Endothelial cell of umbilical vein (primary cell): ENCODE data around the gene TMEM158. TPM values are rescaled to one million over a fixed set of nuclear protein-coding genes. Genes with fewer than 3 reads are reported as not detected.
A peak's percentile ranks its signal among the peaks of the same experiment; 100 is the strongest.

Experiments
- BruUV-seq: library from RNA; stranded (reverse); fragments of 400-500 nt; replicated peaks from 2 replicates; lab custom pipeline; 2021; lab: Mats Ljungman, UMichigan
- CTCF ChIA-PET: fragments of 300-600, 350-600 bp; sonication (Branson Sonifier 250); formaldehyde crosslinking; loops from one replicate; lab custom pipeline; 2021; ENCODE audit warnings: antibody characterized with exemption, inconsistent platforms; lab: Charles Lee
- POLR2A ChIA-PET: fragments of 300-600, 350-600 bp; sonication (Branson Sonifier 250); formaldehyde crosslinking; loops from one replicate; lab custom pipeline; 2021; ENCODE audit warnings: antibody characterized with exemption, inconsistent platforms; lab: Charles Lee
- DNase-seq: peaks from one replicate; pipeline ENCODE4 v3.0.0-alpha.2; 2011; ENCODE audit warnings: low read depth, low spot score
- FAIRE-seq: peaks from 2 replicates; lab custom pipeline; 2011; peaks lifted over from hg19 to GRCh38; lab: Jason Lieb, UNC
- H2AFZ ChIP-seq: 2 replicates; pipeline ENCODE4 v1.6.0; 2012; ENCODE audit warnings: low read depth, low read length, control low read depth, inconsistent platforms
- H3K27ac ChIP-seq: 2 replicates; pipeline ENCODE4 v1.5.1; 2011; ENCODE audit warnings: low read depth, mild to moderate bottlenecking, control low read depth, low read length, moderate library complexity; ENCODE audit not compliant: insufficient read depth
- H3K27me3 ChIP-seq, 2 experiments: 2 replicates each; pipeline versions ENCODE4 v1.6.0 to v1.6.1; 2011; ENCODE audit warnings: low read length in 2 of 2, mixed read lengths in 1 of 2; ENCODE audit not compliant: control insufficient read depth in 2 of 2, insufficient read depth in 2 of 2
- H3K36me3 ChIP-seq, 2 experiments: 2 replicates in 1 of 2; 3 replicates in 1 of 2; pipeline ENCODE4 v1.5.1; 2011; ENCODE audit warnings: low read length in 2 of 2, mild to moderate bottlenecking in 1 of 2, moderate library complexity in 1 of 2; ENCODE audit not compliant: control insufficient read depth in 2 of 2, insufficient read depth in 2 of 2; ENCODE audit errors: extremely low read depth in 1 of 2
- H3K4me1 ChIP-seq: 3 replicates; pipeline ENCODE4 v1.5.1; 2011; ENCODE audit warnings: mild to moderate bottlenecking, low read length; ENCODE audit not compliant: control insufficient read depth, insufficient read depth; ENCODE audit errors: extremely low read depth
- H3K4me2 ChIP-seq: 2 replicates; pipeline ENCODE4 v1.6.1; 2011; ENCODE audit warnings: low read length, control low read depth, mixed read lengths; ENCODE audit not compliant: insufficient read depth
- H3K4me3 ChIP-seq, 3 experiments: fragments of 200-600 bp in 1 of 3; sonication (generic), shearing (Covaris generic) in 1 of 3; replicated peaks in 1 of 3; 2 replicates each; pipeline ENCODE4 v1.5.1; 2011 to 2016; ENCODE audit warnings: control low read depth in 3 of 3, low read length in 3 of 3, mild to moderate bottlenecking in 2 of 3, inconsistent platforms in 1 of 3, low read depth in 1 of 3, moderate library complexity in 1 of 3; ENCODE audit not compliant: insufficient read depth in 1 of 3
- H3K79me2 ChIP-seq: 2 replicates; pipeline ENCODE4 v1.6.0; 2012; ENCODE audit warnings: low read length, inconsistent platforms; ENCODE audit not compliant: control insufficient read depth, insufficient read depth
- H3K9ac ChIP-seq: replicated peaks from 2 replicates; pipeline ENCODE3; 2011; ENCODE audit warnings: low read length, control low read depth; ENCODE audit not compliant: insufficient read depth; ENCODE audit errors: extremely low read depth
- H3K9me1 ChIP-seq: replicated peaks from 3 replicates; pipeline ENCODE4 v1.6.0; 2011; ENCODE audit warnings: mild to moderate bottlenecking, low read length; ENCODE audit not compliant: control insufficient read depth, insufficient read depth; ENCODE audit errors: extremely low read depth
- H3K9me3 ChIP-seq: replicated peaks from 2 replicates; pipeline ENCODE4 v1.5.1; 2012; ENCODE audit warnings: low read length, inconsistent platforms; ENCODE audit not compliant: control insufficient read depth, insufficient read depth
- H4K20me1 ChIP-seq: replicated peaks from 2 replicates; pipeline ENCODE3; 2011; ENCODE audit warnings: mild to moderate bottlenecking, low read length; ENCODE audit not compliant: control insufficient read depth, insufficient read depth; ENCODE audit errors: extremely low read depth
- CTCF ChIP-seq, 2 donors: IDR thresholded peaks; 1 replicate in 1 of 2; 2 replicates in 1 of 2; pipeline ENCODE4 v1.5.1; 2011; ENCODE audit warnings: low read length in 2 of 2, mild to moderate bottlenecking in 2 of 2, moderate library complexity in 2 of 2, control low read depth in 1 of 2, inconsistent platforms in 1 of 2, low read depth in 1 of 2; ENCODE audit not compliant: insufficient read depth in 1 of 2; ENCODE audit errors: extremely low read depth in 1 of 2
- EZH2 ChIP-seq: IDR thresholded peaks from 2 replicates; pipeline ENCODE4 v1.6.1; 2012; ENCODE audit warnings: borderline replicate concordance, low read depth, mild to moderate bottlenecking, moderate library complexity, low read length, inconsistent platforms; ENCODE audit not compliant: severe bottlenecking
- FOS ChIP-seq: IDR thresholded peaks from 2 replicates; pipeline ENCODE4 v1.6.1; 2011; ENCODE audit warnings: mild to moderate bottlenecking, low read length, moderate library complexity, borderline replicate concordance; ENCODE audit not compliant: insufficient read depth
- GATA2 ChIP-seq: IDR thresholded peaks from 2 replicates; pipeline ENCODE4 v1.7.0; 2011; ENCODE audit warnings: low read depth, mild to moderate bottlenecking, moderate library complexity, mixed read lengths, low read length; ENCODE audit not compliant: insufficient read length, insufficient read depth
- JUN ChIP-seq: IDR thresholded peaks from 2 replicates; pipeline ENCODE4 v1.6.1; 2011; ENCODE audit warnings: borderline replicate concordance, low read depth; ENCODE audit not compliant: insufficient read length, insufficient read depth
- MAX ChIP-seq: IDR thresholded peaks from 2 replicates; pipeline ENCODE4 v1.6.1; 2011; ENCODE audit not compliant: insufficient read depth, insufficient read length
- MYC ChIP-seq: IDR thresholded peaks from one replicate; pipeline ENCODE4 v1.6.1; 2011; ENCODE audit warnings: mild to moderate bottlenecking, low read depth, low read length
- POLR2A ChIP-seq: IDR thresholded peaks from 2 replicates; pipeline ENCODE4 v1.6.1; 2012; ENCODE audit warnings: low read depth, mild to moderate bottlenecking, control low read depth, low read length
- POLR2AphosphoS5 ChIP-seq: IDR thresholded peaks from 2 replicates; pipeline ENCODE4 v1.6.1; 2012; ENCODE audit warnings: low read depth, mild to moderate bottlenecking, control low read depth, low read length, moderate library complexity; ENCODE audit not compliant: insufficient read depth
- dilution Hi-C: fragments of 300-500 bp; cut with MboI; formaldehyde crosslinking; loops from one replicate; pipeline ENCODE4 v1.15.0; 2019; ENCODE audit warnings: low sequenced_read_pairs; ENCODE audit not compliant: extremely low pct_ligation_motif_present
- intact Hi-C: fragments of 100-400 bp; cut with micrococcal nuclease; formaldehyde crosslinking; loops from one replicate; pipeline ENCODE4 v1.10.0; 2022
- polyA plus RNA-seq, 4 experiments: library from polyadenylated mRNA; depleted of rRNA in 3 of 4; stranded (reverse) in 3 of 4; unstranded in 1 of 4; fragments of >200 nt; gene quantifications; 2 replicates each; pipeline versions ENCODE4 v1.2.1 to v1.2.3, GENCODE V29; 2011 to 2012; ENCODE audit warnings: missing spikeins in 1 of 4
- total RNA-seq: library from RNA; stranded (reverse); gene quantifications from 2 replicates; pipeline ENCODE4 v1.2.3, GENCODE V29; 2021

The TMEM158 gene
- total and polyA plus RNA-seq, 2 donors (not counting 3 experiments of a cell fraction or from before 2014, with no cell fraction given), result 0.15 to 0.42 TPM

- TF ChIP-seq POLR2AphosphoS5 (no peak), FOS (no peak), JUN (no peak), CTCF (IDR thresholded peaks at IDR 0.05; ENCODE audit: extremely low read depth in 1 of 2, insufficient read depth in 1 of 2, low read depth in 1 of 2, low read length in 2 of 2) (no peak), GATA2 (no peak), EZH2 (no peak), MAX (no peak), MYC (no peak), POLR2A (no peak)
- no peaks in the 10 kb centered on the region for H3K36me3 ChIP-seq
- H3K9me1 ChIP-seq, result no peaks in the 10 kb centered on the region
- no peaks in the 10 kb centered on the region for H4K20me1 ChIP-seq
- H3K4me2 ChIP-seq, result peak overlapping the region; percentile 82
- H2AFZ ChIP-seq, result peak overlapping the region; percentile 94
- BruUV-seq, result no TSS peak
- CTCF ChIA-PET, result interaction anchor here (0.7 to 6.0 kb wide), 15 partner anchors 15 to 465 kb away, joined by 3 to 70 read pairs (median 5); no protein-coding TSS in a partner anchor
- H3K9me3 ChIP-seq, result no peaks in the 10 kb centered on the region
- DNase-seq, result no peak
- peaks cover 21 to 44% of the 10 kb centered on the region in 2 experiments for H3K27me3 ChIP-seq
- FAIRE-seq, result no peak
- no peak overlapping the region for H3K27ac ChIP-seq
- intact Hi-C loops, result loop anchor here (1.0 to 2.0 kb wide), 7 partner anchors 59 to 463 kb away; partner anchors contain the start of gene SACM1L
- H3K9ac ChIP-seq, result no peak overlapping the region
- dilution Hi-C loops, result no loop called here
- peaks cover 10% of the 10 kb centered on the region for H3K4me1 ChIP-seq
- peak overlapping the region in 2 of 3 experiments; percentile 26 to 45 for H3K4me3 ChIP-seq
- POLR2A ChIA-PET, result no interaction called here
- H3K79me2 ChIP-seq, result no peaks in the 10 kb centered on the region
Measured at GRCh38 chr3:45225465-45226205, 452 bp downstream of the TMEM158 start.
